Panc1 (cell line): ENCODE results near the gene ARHGDIA. TPM values are rescaled to one million over a fixed set of nuclear protein-coding genes. Genes with fewer than 3 reads are reported as not detected.

ENCODE experiments used
- ATAC-seq: fragments of 200-7000 bp; cut with Tn5 transposase; 2 replicates; pipeline ENCODE4 v1.9.1; 2020; ENCODE audit warnings: mild to moderate bottlenecking, moderate library complexity
- BruUV-seq: library from RNA; stranded (reverse); fragments of 400-500 nt; replicated peaks from 2 replicates; lab custom pipeline; 2021; lab: Mats Ljungman, UMichigan
- CTCF ChIA-PET: fragments of 300-600 bp; sonication (Branson Sonifier 250); formaldehyde crosslinking; loops from one replicate; lab custom pipeline; 2022; ENCODE audit warnings: antibody characterized with exemption; lab: Charles Lee
- POLR2A ChIA-PET: fragments of 300-600 bp; sonication (Branson Sonifier 250); formaldehyde crosslinking; loops from one replicate; lab custom pipeline; 2022; ENCODE audit warnings: antibody characterized with exemption; lab: Charles Lee
- DNase-seq: peaks from one replicate; pipeline ENCODE4 v3.0.0-alpha.2; 2010; ENCODE audit warnings: low read depth, low spot score
- H3K27ac ChIP-seq: 2 replicates; pipeline ENCODE4 v1.5.1; 2011; ENCODE audit warnings: mild to moderate bottlenecking, low read length, inconsistent platforms
- H3K27me3 ChIP-seq: fragments of 200-500 bp; sonication (Bioruptor generic); 2 replicates; pipeline ENCODE4 v1.6.0; 2014; ENCODE audit warnings: low read length, inconsistent platforms; ENCODE audit not compliant: control insufficient read depth, insufficient read depth
- H3K36me3 ChIP-seq: fragments of 200-500 bp; sonication (Bioruptor generic); 2 replicates; pipeline ENCODE4 v1.5.1; 2014; ENCODE audit warnings: inconsistent platforms, mild to moderate bottlenecking, low read length, moderate library complexity; ENCODE audit not compliant: control insufficient read depth, insufficient read depth
- H3K4me1 ChIP-seq: 2 replicates; pipeline ENCODE4 v1.5.1; 2011; ENCODE audit warnings: inconsistent platforms, mild to moderate bottlenecking, low read length, moderate library complexity; ENCODE audit not compliant: control insufficient read depth, insufficient read depth
- H3K4me3 ChIP-seq, 2 experiments: 2 replicates each; pipeline ENCODE4 v1.5.1; 2011 to 2012; ENCODE audit warnings: low read depth in 2 of 2, low read length in 2 of 2, mild to moderate bottlenecking in 2 of 2, inconsistent platforms in 1 of 2, moderate library complexity in 1 of 2
- H3K9me3 ChIP-seq: fragments of 200-500 bp; sonication (Bioruptor generic); 2 replicates; pipeline ENCODE4 v1.5.1; 2014; ENCODE audit warnings: low read depth, mild to moderate bottlenecking, inconsistent platforms, low read length, moderate library complexity; ENCODE audit not compliant: control insufficient read depth, insufficient read depth
- CTCF ChIP-seq: fragments of 450-650 bp; IDR thresholded peaks from 2 replicates; pipeline ENCODE4 v1.5.1; 2017; ENCODE audit warnings: mild to moderate bottlenecking
- POLR2AphosphoS5 ChIP-seq: IDR thresholded peaks from 2 replicates; pipeline ENCODE4 v1.6.1; 2012; ENCODE audit warnings: mild to moderate bottlenecking, low read depth, low read length, moderate library complexity
- REST ChIP-seq, 2 experiments: IDR thresholded peaks; 2 replicates each; pipeline ENCODE4 v1.6.1; 2011 to 2012; ENCODE audit warnings: low read depth in 2 of 2, control low read depth in 1 of 2, low read length in 1 of 2, mild to moderate bottlenecking in 1 of 2, moderate library complexity in 1 of 2; ENCODE audit not compliant: insufficient read depth in 1 of 2
- SIN3A ChIP-seq: IDR thresholded peaks from 2 replicates; pipeline ENCODE4 v1.6.1; 2012; ENCODE audit warnings: low read depth, mild to moderate bottlenecking, low read length, moderate library complexity, borderline replicate concordance; ENCODE audit not compliant: insufficient read depth
- TCF7L2 ChIP-seq: IDR thresholded peaks from 2 replicates; pipeline ENCODE4 v1.6.1; 2011; ENCODE audit warnings: mild to moderate bottlenecking, low read depth, low read length, inconsistent platforms
- in situ Hi-C: cut with HindIII; loops from 2 replicates; pipeline ENCODE4 v1.10.0; 2016; ENCODE audit warnings: low sequenced_read_pairs, low pct_unique_long_range_greater_than_20kb
- intact Hi-C: fragments of 100-400 bp; cut with micrococcal nuclease; formaldehyde crosslinking; loops from one replicate; pipeline ENCODE4 v1.10.0; 2022; ENCODE audit not compliant: unreplicated experiment
- total RNA-seq: library from RNA; stranded (reverse); gene quantifications from one replicate; pipeline ENCODE4 v1.2.1, GENCODE V29; 2021; ENCODE audit not compliant: unreplicated experiment

ARHGDIA gene
- total RNA-seq, 1 experiment from 2014 or later, result 420 TPM

GRCh38 chr17:81902653-81903414 is 31.7 kb upstream of the ARHGDIA start:
- ATAC-seq (no peak), DNase-seq (no peak)
- ChIA-PET POLR2A (no interaction called here), CTCF (no interaction called here)
- Histone ChIP-seq H3K4me1 (peaks cover 22% of the 10 kb centered on the region), H3K9me3 (no peaks in the 10 kb centered on the region), H3K4me3 (no peak overlapping the region), H3K27ac (no peak overlapping the region), H3K27me3 (no peaks in the 10 kb centered on the region), H3K36me3 (no peaks in the 10 kb centered on the region)
- no TSS peak for BruUV-seq
- intact Hi-C loops (no loop called here), in situ Hi-C loops (no loop called here)
- no peak for TF ChIP-seq SIN3A
- TF ChIP-seq REST (IDR thresholded peaks at IDR 0.05; ENCODE audit: insufficient read depth in 1 of 2, low read depth in 2 of 2, low read length in 1 of 2), result no peak
- no peak for TF ChIP-seq CTCF
- TF ChIP-seq TCF7L2, result no peak
- TF ChIP-seq POLR2AphosphoS5, result no peak

GRCh38 chr17:81902023-81902652 is 31.0 kb upstream of the ARHGDIA start, which contains the start of gene NPB:
TSS of gene NPB (plus strand) at chr17:81902238. CDS start at chr17:81902278, 40 bp downstream.
- Histone ChIP-seq H3K4me3 (peak within 1 kb of the TSS in 1 of 2 experiments; percentile 13; a peak in 1 of 4 replicates), H3K9me3 (no peaks in the 10 kb centered on the region), H3K27me3 (no peaks in the 10 kb centered on the region), H3K4me1 (peaks cover 27% of the 10 kb centered on the region), H3K27ac (no peak within 1 kb of the TSS), H3K36me3 (no peaks in the 10 kb centered on the region)
- ChIA-PET POLR2A (no interaction called here), CTCF (no interaction called here)
- ATAC-seq, result peak; percentile 6; the same call in 1 of the 2 replicates
- no TSS peak for BruUV-seq
- in situ Hi-C loops, result no loop called here
- intact Hi-C loops, result no loop called here
- DNase-seq, result no peak
- TF ChIP-seq TCF7L2 (no peak), SIN3A (0 out of 2 replicates have a peak, but pooled peaks have one; percentile 49)
